ENCODE results near the gene PTPN2.

PTPN2 gene

DNA sequence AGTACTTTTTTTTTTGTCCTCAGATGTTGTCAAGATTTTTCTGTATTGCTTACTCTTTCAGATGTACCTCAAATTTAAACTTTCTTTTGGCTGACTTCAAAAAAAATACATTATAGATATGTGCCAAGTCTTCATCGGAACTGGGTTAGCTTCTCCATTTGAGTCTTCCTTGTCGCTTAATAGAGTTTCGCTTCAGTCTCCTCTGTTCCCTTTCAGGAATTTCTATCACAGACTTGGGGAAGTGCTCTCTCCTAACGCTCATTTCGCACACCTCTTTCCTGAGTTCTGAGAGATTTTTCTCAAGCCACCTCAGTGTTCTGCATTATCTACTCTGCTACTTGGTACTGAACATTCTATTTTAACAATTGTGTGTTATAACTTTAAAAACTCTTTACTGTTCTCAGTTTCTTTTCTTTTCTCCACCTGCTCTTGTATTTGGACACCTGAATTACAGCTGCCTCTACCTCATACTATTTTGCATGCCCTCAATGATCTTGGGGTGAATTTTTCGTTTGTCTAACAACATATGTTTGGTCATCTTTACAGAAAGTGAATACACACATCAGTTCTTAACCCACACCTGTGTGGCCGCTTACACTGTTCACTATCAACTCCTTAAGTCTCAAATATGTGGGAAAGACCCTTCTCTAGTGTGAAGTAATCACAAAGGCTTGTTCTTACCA, 16.5 kb downstream of the PTPN2 start:
- no peak for DNase-seq (ENCODE audit: low read depth)
- H3K4me3 ChIP-seq (ENCODE audit: low read length): no peak overlapping the region
- TF ChIP-seq, protein P1, sequence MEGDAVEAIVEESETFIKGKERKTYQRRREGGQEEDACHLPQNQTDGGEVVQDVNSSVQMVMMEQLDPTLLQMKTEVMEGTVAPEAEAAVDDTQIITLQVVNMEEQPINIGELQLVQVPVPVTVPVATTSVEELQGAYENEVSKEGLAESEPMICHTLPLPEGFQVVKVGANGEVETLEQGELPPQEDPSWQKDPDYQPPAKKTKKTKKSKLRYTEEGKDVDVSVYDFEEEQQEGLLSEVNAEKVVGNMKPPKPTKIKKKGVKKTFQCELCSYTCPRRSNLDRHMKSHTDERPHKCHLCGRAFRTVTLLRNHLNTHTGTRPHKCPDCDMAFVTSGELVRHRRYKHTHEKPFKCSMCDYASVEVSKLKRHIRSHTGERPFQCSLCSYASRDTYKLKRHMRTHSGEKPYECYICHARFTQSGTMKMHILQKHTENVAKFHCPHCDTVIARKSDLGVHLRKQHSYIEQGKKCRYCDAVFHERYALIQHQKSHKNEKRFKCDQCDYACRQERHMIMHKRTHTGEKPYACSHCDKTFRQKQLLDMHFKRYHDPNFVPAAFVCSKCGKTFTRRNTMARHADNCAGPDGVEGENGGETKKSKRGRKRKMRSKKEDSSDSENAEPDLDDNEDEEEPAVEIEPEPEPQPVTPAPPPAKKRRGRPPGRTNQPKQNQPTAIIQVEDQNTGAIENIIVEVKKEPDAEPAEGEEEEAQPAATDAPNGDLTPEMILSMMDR (conservative IDR thresholded peaks at IDR 0.05; ENCODE audit: low read length): no peak

DNA sequence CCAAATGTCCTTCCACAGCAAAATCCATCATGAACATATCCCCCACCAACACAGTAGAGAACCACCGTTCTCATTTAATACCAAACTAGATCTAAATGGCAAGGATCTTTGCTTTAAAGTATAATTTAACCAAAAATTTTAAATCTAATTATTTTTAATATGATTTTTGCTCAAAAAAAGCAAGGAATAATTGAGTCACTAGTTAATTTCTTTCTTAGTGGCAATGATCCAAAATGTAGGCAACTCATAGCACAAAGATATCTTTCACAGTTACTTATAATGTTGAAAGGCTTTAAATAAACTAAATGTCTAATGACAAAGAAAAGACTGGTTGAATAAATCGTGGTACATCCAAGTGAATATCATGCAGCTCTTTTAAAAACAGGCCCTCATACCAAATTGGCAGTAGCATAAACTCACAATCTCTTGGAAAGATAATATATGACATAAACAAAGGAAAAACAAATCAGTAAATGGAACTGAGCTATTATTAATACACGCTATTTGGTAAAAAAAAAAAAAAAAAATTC, 20.3 kb downstream of the PTPN2 start:
- TF ChIP-seq, protein P1 (conservative IDR thresholded peaks at IDR 0.05; ENCODE audit: low read length): no peak
- H3K4me3 ChIP-seq (ENCODE audit: low read length): no peak overlapping the region
- DNase-seq (ENCODE audit: low read depth): no peak

DNA sequence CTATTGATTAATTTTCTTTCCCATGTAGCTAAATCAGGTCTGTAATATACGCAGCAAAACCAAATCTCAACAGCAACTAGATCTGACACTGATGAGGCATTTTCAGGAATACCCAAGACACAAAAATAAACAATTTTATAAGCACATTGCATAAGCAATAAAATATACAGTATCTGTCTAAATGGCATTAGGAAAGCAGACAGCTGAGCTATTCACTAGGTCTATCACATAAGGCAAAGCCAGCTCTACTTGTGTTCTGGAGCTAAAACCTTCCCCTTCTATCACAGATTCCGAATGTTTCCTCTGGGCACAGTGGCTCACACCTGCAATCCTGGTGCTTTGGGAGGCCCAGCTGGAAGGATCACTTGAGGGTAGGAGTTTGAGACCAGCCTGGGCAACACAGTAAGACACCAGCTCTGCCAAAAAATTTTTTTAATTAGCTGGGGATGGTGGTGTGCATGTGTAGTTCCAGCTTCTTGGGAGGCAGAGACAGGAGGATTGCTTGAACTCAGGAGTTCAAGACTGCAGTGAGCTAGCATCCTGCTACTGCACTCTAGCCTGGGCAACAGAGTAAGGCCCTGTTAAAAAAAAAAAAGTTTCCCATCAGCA, 21.1 kb downstream of the PTPN2 start:
- no peak overlapping the region for H3K4me3 ChIP-seq (ENCODE audit: low read length)
- no peak for DNase-seq (ENCODE audit: low read depth)
- TF ChIP-seq, protein P1 (conservative IDR thresholded peaks at IDR 0.05; ENCODE audit: low read length): no peak

DNA sequence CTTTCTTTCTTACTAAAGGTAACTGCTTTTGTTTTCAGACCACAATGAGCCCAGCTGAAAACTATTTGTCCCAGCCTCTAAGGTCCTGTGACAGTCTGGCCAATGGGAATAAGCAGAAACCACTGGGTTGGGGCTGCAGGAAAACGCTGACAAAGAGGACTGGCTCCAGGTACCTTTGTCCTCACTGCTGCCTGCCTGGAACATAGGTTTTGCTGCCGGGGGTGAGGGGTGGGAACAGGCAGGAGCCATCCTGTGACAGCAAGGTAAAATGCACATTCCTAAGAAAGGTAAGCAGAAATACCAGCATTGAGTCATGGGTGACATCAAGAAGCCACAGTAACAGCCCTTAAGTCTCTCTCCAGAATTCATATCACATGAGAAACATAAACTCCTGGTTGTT, 21.6 kb downstream of the PTPN2 start:
- TF ChIP-seq, protein P1 (conservative IDR thresholded peaks at IDR 0.05; ENCODE audit: low read length): no peak
- DNase-seq (ENCODE audit: low read depth): no peak
- no peak overlapping the region for H3K4me3 ChIP-seq (ENCODE audit: low read length)

DNA sequence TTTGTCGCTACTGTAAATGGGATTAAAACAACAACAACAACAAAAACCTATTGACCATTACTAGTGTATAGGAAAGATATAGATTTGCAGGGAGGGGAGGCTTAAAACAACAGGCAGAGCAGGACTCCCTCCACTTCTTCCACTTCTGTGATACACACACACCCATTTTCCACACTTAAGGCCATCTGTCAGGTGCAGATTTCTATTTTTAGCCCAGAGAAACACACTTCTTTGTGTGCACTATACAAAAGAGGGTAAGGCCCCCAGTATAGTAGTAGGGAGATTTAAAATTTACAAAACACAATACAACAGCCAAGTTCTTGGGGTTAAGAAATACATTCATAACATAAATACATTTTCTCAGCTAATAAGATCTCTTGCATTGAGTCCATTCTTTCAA, 22.4 kb downstream of the PTPN2 start:
- no peak for DNase-seq (ENCODE audit: low read depth)
- no peak overlapping the region for H3K4me3 ChIP-seq (ENCODE audit: low read length)
- TF ChIP-seq, protein P1 (conservative IDR thresholded peaks at IDR 0.05; ENCODE audit: low read length): no peak

DNA sequence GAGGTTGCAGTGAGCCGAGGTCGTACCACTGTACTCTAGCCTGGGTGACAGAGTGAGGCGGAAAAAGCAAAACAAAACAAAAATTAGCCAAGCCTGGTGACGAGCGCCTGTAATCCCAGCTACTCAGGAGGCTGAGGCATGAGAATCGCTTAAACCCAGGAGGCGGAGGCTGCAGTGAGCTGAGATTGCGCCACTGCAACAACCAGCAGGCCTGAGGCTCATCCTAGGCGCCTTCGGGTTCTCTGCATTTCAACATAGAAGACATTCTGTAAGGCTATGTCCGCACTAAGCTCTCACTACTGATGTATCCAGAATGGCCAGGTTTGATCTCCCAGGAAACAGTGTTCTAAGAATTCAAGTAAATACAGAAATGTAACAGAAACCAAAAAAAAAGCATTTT, 23.5 kb downstream of the PTPN2 start:
- DNase-seq (ENCODE audit: low read depth): no peak
- H3K4me3 ChIP-seq (ENCODE audit: low read length): no peak overlapping the region
- TF ChIP-seq, protein P1 (conservative IDR thresholded peaks at IDR 0.05; ENCODE audit: low read length): no peak

DNA sequence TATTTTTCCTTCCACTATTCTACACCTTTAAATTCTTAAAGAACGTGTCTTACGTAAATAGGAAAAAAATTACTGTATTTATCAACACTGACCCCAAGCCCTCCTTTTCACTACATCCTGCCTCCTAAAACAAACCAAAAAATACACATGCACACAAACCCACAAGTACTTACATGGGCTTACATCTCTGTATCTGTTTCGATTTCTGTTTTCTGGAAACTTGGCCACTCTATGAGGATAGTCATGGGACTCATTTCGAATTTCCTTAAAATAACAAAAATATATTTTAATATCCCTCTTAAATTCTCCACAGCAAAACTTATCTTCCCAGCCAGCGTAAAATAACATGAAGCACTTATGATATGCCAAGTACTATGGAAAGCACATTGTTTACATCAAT, 25.0 kb downstream of the PTPN2 start:
- TF ChIP-seq, protein P1 (conservative IDR thresholded peaks at IDR 0.05; ENCODE audit: low read length): no peak
- no peak for DNase-seq (ENCODE audit: low read depth)

More for the DNA sequence above, 25.0 kb downstream of the PTPN2 start:
- H3K4me3 ChIP-seq (ENCODE audit: low read length): no peak overlapping the region

Measured in AG10803 (cell line).